MCF 10A (cell line): ENCODE results near the gene SH3BGR. TPM values are rescaled to one million over a fixed set of nuclear protein-coding genes. Genes with fewer than 3 reads are reported as not detected.

ENCODE experiments used
- BruUV-seq: library from RNA; stranded (reverse); fragments of 400-500 nt; replicated peaks from 2 replicates; lab custom pipeline; 2021; lab: Mats Ljungman, UMichigan
- CTCF ChIA-PET: fragments of 300-600 bp; sonication (Branson Sonifier 250); formaldehyde crosslinking; extraction: SDS; loops from one replicate; lab custom pipeline; 2021; ENCODE audit warnings: antibody characterized with exemption, inconsistent platforms; lab: Yijun Ruan, JAX
- POLR2A ChIA-PET: fragments of 300-600, 350-650 bp; sonication (Branson Sonifier 250); formaldehyde crosslinking; extraction: SDS; loops from one replicate; lab custom pipeline; 2020; ENCODE audit warnings: antibody characterized with exemption, inconsistent platforms; lab: Yijun Ruan, JAX
- DNase-seq: peaks from one replicate; pipeline ENCODE4 v3.0.0-alpha.2; 2018; ENCODE audit not compliant: unreplicated experiment
- H3K27ac Mint-ChIP-seq: one replicate; pipeline ENCODE4 v1.8.0; 2022; ENCODE audit warnings: mild to moderate bottlenecking, low read depth, mixed read lengths; ENCODE audit not compliant: unreplicated experiment
- H3K27me3 Mint-ChIP-seq: one replicate; pipeline ENCODE4 v1.8.0; 2022; ENCODE audit warnings: mixed read lengths; ENCODE audit not compliant: insufficient read depth, unreplicated experiment
- H3K36me3 Mint-ChIP-seq: one replicate; pipeline ENCODE4 v1.8.0; 2022; ENCODE audit warnings: mild to moderate bottlenecking, moderate library complexity, mixed read lengths; ENCODE audit not compliant: insufficient read depth, unreplicated experiment
- H3K4me1 Mint-ChIP-seq: one replicate; pipeline ENCODE4 v1.8.0; 2022; ENCODE audit warnings: mixed read lengths; ENCODE audit not compliant: insufficient read depth, unreplicated experiment
- H3K4me3 Mint-ChIP-seq: one replicate; pipeline ENCODE4 v1.8.0; 2022; ENCODE audit warnings: mild to moderate bottlenecking, moderate library complexity, mixed read lengths; ENCODE audit not compliant: unreplicated experiment
- H3K9me3 Mint-ChIP-seq: one replicate; pipeline ENCODE4 v1.8.0; 2022; ENCODE audit warnings: mixed read lengths; ENCODE audit not compliant: unreplicated experiment
- intact Hi-C: fragments of 100-400 bp; cut with micrococcal nuclease; formaldehyde crosslinking; loops from 2 replicates; pipeline ENCODE4 v1.14.1; 2022
- total RNA-seq: library from RNA; stranded (reverse); gene quantifications from 2 replicates; pipeline ENCODE4 v1.2.3, GENCODE V29; 2022
- TF ChIP-seq, protein P1 (sequence below): fragments of 200-600 bp; IDR thresholded peaks from one replicate; pipeline ENCODE4 v1.8.0; 2022; ENCODE audit warnings: antibody characterized with exemption, mild to moderate bottlenecking; ENCODE audit not compliant: unreplicated experiment

SH3BGR gene
- total RNA-seq, 1 experiment from 2014 or later: 11.3 TPM

DNA sequence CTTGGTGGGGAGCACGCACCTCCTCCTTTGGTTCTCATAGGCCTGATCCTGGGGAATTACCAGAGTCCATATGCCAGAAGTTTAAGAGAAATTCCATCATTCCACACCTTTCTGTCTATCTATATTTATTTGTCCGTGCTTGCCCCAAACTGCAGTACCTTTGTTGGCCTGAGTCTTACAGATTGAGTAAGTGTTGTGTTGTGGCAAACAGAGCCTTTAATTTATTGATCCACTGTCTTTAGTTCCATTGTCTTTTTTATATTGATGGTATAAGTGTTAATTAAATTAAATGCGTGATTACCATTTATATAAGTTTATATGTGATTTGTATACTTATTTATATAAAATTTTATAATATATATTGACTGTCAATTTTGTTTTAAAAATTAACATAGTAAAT is 4.9 kb downstream of the SH3BGR start:
- no TSS peak for BruUV-seq
- no peaks in the 10 kb centered on the region for H3K27me3 Mint-ChIP-seq
- H3K4me1 Mint-ChIP-seq: peaks cover 17% of the 10 kb centered on the region
- TF ChIP-seq, protein P1, sequence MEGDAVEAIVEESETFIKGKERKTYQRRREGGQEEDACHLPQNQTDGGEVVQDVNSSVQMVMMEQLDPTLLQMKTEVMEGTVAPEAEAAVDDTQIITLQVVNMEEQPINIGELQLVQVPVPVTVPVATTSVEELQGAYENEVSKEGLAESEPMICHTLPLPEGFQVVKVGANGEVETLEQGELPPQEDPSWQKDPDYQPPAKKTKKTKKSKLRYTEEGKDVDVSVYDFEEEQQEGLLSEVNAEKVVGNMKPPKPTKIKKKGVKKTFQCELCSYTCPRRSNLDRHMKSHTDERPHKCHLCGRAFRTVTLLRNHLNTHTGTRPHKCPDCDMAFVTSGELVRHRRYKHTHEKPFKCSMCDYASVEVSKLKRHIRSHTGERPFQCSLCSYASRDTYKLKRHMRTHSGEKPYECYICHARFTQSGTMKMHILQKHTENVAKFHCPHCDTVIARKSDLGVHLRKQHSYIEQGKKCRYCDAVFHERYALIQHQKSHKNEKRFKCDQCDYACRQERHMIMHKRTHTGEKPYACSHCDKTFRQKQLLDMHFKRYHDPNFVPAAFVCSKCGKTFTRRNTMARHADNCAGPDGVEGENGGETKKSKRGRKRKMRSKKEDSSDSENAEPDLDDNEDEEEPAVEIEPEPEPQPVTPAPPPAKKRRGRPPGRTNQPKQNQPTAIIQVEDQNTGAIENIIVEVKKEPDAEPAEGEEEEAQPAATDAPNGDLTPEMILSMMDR: peak; percentile 17
- H3K27ac Mint-ChIP-seq: no peak overlapping the region
- POLR2A ChIA-PET: no interaction called here
- DNase-seq: no peak
- intact Hi-C loops: no loop called here
- H3K36me3 Mint-ChIP-seq: no peaks in the 10 kb centered on the region
- H3K9me3 Mint-ChIP-seq: no peaks in the 10 kb centered on the region
- no peak overlapping the region for H3K4me3 Mint-ChIP-seq
- CTCF ChIA-PET: no interaction called here

DNA sequence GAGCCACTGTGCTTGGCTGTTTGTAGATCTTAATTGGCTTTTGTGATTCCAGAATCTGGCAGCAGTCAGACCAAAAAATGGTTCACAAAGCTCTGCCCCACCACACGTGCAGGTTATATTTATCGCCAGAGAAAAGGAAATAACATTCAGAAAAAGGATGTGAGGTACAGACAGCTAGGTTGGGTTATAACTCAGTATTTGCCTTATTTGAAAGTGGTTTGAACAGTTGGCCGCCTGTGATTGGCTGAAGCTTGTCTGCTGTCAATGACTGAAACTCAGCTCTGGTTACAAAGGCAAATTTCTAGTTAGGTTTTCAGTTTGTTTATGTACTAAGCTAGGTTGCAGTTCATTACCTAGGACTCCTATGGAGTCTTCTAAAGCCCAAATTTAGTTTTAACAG is 9.6 kb downstream of the SH3BGR start:
- no peak for DNase-seq
- Mint-ChIP-seq H3K27me3 (no peaks in the 10 kb centered on the region), H3K9me3 (no peaks in the 10 kb centered on the region), H3K27ac (no peak overlapping the region), H3K4me1 (peaks cover 5% of the 10 kb centered on the region), H3K4me3 (no peak overlapping the region), H3K36me3 (no peaks in the 10 kb centered on the region)
- POLR2A ChIA-PET: interaction anchor here (0.7 to 1.1 kb wide), 3 partner anchors 10 to 531 kb away, joined by 3 to 4 read pairs (median 3); no protein-coding TSS in a partner anchor
- intact Hi-C loops: no loop called here
- CTCF ChIA-PET: interaction anchor here (1.1 kb wide), 1 partner anchor 163 kb away, joined by 4 read pairs; no protein-coding TSS in a partner anchor
- TF ChIP-seq, protein P1: no peak
- no TSS peak for BruUV-seq

DNA sequence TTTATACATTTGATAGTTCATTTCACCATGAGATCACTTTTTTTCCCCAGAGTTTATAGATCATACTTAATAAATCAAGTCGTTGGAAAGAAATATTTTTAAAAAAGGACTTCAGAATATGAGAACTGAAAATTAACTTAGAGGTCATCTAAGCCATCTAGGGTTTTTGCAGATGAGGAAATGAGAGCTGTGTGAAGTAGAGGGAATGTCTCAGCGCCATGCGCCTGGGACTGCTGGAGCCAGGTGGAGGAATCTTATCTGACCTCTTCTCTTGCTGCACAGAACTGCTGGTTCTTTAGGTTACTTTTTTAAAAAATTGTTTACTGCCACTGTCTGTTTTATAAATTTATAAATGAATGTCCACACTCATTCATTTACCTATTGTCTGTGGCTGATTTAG is 11.5 kb downstream of the SH3BGR start:
- BruUV-seq: no TSS peak
- DNase-seq: no peak
- intact Hi-C loops: no loop called here
- Mint-ChIP-seq H3K27me3 (no peaks in the 10 kb centered on the region), H3K4me1 (peaks cover 5% of the 10 kb centered on the region), H3K9me3 (no peaks in the 10 kb centered on the region), H3K36me3 (no peaks in the 10 kb centered on the region), H3K4me3 (no peak overlapping the region), H3K27ac (no peak overlapping the region)
- POLR2A ChIA-PET: no interaction called here
- TF ChIP-seq, protein P1: no peak
- CTCF ChIA-PET: no interaction called here

DNA sequence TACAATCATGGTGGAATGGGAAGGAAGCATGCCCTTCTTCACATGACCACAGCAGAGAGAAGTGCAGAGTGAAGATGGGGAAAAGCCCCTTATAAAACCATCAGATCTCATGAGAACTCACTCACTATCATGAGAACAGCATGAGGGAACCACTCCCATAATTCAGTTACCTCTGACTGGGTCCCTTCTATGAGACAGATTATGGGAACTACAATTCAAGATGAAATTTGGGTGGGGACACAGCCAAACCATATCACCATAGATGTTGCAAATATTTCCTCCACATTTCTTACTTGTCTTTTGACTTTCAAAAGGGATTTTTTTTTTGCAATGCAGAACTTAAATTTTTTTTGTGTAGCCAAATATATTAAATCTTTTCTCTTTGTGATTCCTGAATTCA is 14.8 kb downstream of the SH3BGR start:
- intact Hi-C loops: no loop called here
- H3K4me1 Mint-ChIP-seq: no peaks in the 10 kb centered on the region

More for the DNA sequence above, 14.8 kb downstream of the SH3BGR start:
- no peak overlapping the region for H3K27ac Mint-ChIP-seq
- CTCF ChIA-PET: no interaction called here
- POLR2A ChIA-PET: no interaction called here
- H3K9me3 Mint-ChIP-seq: no peaks in the 10 kb centered on the region
- no TSS peak for BruUV-seq
- H3K27me3 Mint-ChIP-seq: no peaks in the 10 kb centered on the region
- TF ChIP-seq, protein P1: no peak
- H3K4me3 Mint-ChIP-seq: no peak overlapping the region
- no peaks in the 10 kb centered on the region for H3K36me3 Mint-ChIP-seq
- DNase-seq: no peak
